ENCODE measurements around the gene XYLT1. TPM values are rescaled to one million over a fixed set of nuclear protein-coding genes. Genes with fewer than 3 reads are reported as not detected.

XYLT1 gene
- total RNA-seq, 2 donors from 2014 or later = 6.0 to 15.2 TPM

- Histone ChIP-seq H3K4me1 (peaks cover 15% of the 10 kb centered on the region), H3K9me3 (no peaks in the 10 kb centered on the region), H3K4me3 (no peak overlapping the region), H3K27ac (no peak overlapping the region), H3K27me3 (no peaks in the 10 kb centered on the region), H3K36me3 (replicated peaks in 1 of 2; ENCODE audit: insufficient read depth in 1 of 2, low read depth in 2 of 2) (no peaks in the 10 kb centered on the region)
- intact Hi-C loops (cut with DNase I) = no loop called here
- ATAC-seq (no peak), DNase-seq (no peak)
- 59 to 76% methylated on average over 1 of the region's 1 CpG for WGBS, 2 donors
- no peak for TF ChIP-seq POLR2A (IDR thresholded peaks at IDR 0.05)
- TF ChIP-seq CTCF (IDR thresholded peaks at IDR 0.05) = no peak
Observed at GRCh38 chr16:17203424-17203823, 267.3 kb downstream of the XYLT1 start.

GRCh38 chr16:17199135-17199534, 271.6 kb downstream of the XYLT1 start:
- ATAC-seq = no peak
- Histone ChIP-seq H3K4me3 (no peak overlapping the region), H3K27me3 (no peaks in the 10 kb centered on the region), H3K9me3 (no peaks in the 10 kb centered on the region), H3K4me1 (no peaks in the 10 kb centered on the region), H3K36me3 (replicated peaks in 1 of 2; ENCODE audit: insufficient read depth in 1 of 2, low read depth in 2 of 2) (no peaks in the 10 kb centered on the region), H3K27ac (no peak overlapping the region)
- no peak for DNase-seq
- intact Hi-C loops (cut with DNase I) = loop anchor here (5.0 kb wide), 1 partner anchor 268 kb away; no protein-coding TSS in a partner anchor
- TF ChIP-seq CTCF (IDR thresholded peaks at IDR 0.05) (no peak), POLR2A (IDR thresholded peaks at IDR 0.05) (no peak)
- 94 to 97% methylated on average over 3 of the region's 3 CpGs for WGBS, 2 donors

GRCh38 chr16:17196526-17196925, 274.2 kb downstream of the XYLT1 start:
- intact Hi-C loops (cut with DNase I) = loop anchor here (5.0 kb wide), 1 partner anchor 271 kb away; no protein-coding TSS in a partner anchor
- TF ChIP-seq CTCF (IDR thresholded peaks at IDR 0.05) (no peak), POLR2A (IDR thresholded peaks at IDR 0.05) (no peak)

GRCh38 chr16:17194190-17194780, 276.5 kb downstream of the XYLT1 start:
- peak; percentile 60 for ATAC-seq
- 41 to 56% methylated on average over 6 to 14 of the region's 14 CpGs for WGBS, 2 donors
- no peaks in the 10 kb centered on the region for H3K36me3 ChIP-seq (replicated peaks in 1 of 2; ENCODE audit: insufficient read depth in 1 of 2, low read depth in 2 of 2)

More at GRCh38 chr16:17196526-17196925, 274.2 kb downstream of the XYLT1 start:
- H3K4me3 ChIP-seq = no peak overlapping the region
- H3K4me1 ChIP-seq = no peaks in the 10 kb centered on the region
- no peaks in the 10 kb centered on the region for H3K9me3 ChIP-seq
- H3K27ac ChIP-seq = no peak overlapping the region
- no peak for DNase-seq
- 82 to 84% methylated on average over 3 of the region's 3 CpGs for WGBS, 2 donors
- H3K27me3 ChIP-seq = no peaks in the 10 kb centered on the region
- ATAC-seq = no peak
- no peaks in the 10 kb centered on the region for H3K36me3 ChIP-seq (replicated peaks in 1 of 2; ENCODE audit: insufficient read depth in 1 of 2, low read depth in 2 of 2)

More at GRCh38 chr16:17194190-17194780, 276.5 kb downstream of the XYLT1 start:
- no peak overlapping the region for H3K4me3 ChIP-seq
- no peak overlapping the region for H3K27ac ChIP-seq
- no peaks in the 10 kb centered on the region for H3K27me3 ChIP-seq
- TF ChIP-seq CTCF (IDR thresholded peaks at IDR 0.05) (peak; percentile 48 to 81 (median 65)), POLR2A (IDR thresholded peaks at IDR 0.05) (no peak)
- H3K9me3 ChIP-seq = no peaks in the 10 kb centered on the region
- intact Hi-C loops (cut with DNase I) = no loop called here
- DNase-seq = peak; percentile 59 to 78 (median 70)
- H3K4me1 ChIP-seq = no peaks in the 10 kb centered on the region
